Ovary (tissue), 3 donors: ENCODE measurements around the gene UBE3C.

ENCODE experiments used
- CTCF ChIP-seq, 3 donors: fragments of 450-650 bp in 2 of 3; fragments of 200-600 bp in 1 of 3; IDR thresholded peaks; one replicate each; pipeline versions ENCODE4 v1.5.1 to v1.8.0; 2016 to 2022; ENCODE audit warnings: antibody characterized with exemption in 3 of 3, mild to moderate bottlenecking in 1 of 3
- POLR2A ChIP-seq: fragments of 450-650 bp; IDR thresholded peaks from one replicate; pipeline ENCODE4 v1.6.1; 2017; ENCODE audit warnings: antibody characterized with exemption, mild to moderate bottlenecking, moderate library complexity
- donor health status: DM: no; HTN: no; CAD: no.

- TF ChIP-seq CTCF (IDR thresholded peaks at IDR 0.05) (no peak), POLR2A (no peak)
Measured at GRCh38 chr7:157120181-157120580, 18.5 kb upstream of the UBE3C start.
